Thyroid gland (tissue), 4 donors: ENCODE measurements around the gene MED17.

Experiments
- POLR2A ChIP-seq, 2 donors: fragments of 450-650 bp; IDR thresholded peaks; one replicate each; pipeline ENCODE4 v1.6.1; 2017; ENCODE audit warnings: antibody characterized with exemption in 2 of 2, mild to moderate bottlenecking in 2 of 2, moderate library complexity in 1 of 2
- TF ChIP-seq, protein P1 (sequence below), 6 experiments: fragments of 200-600 bp in 3 of 6; fragments of 450-650 bp in 3 of 6; sonication (generic) in 3 of 6; IDR thresholded peaks; one replicate each; pipeline ENCODE4 v1.5.1; 2016 to 2019; ENCODE audit warnings: antibody characterized with exemption in 6 of 6, mild to moderate bottlenecking in 2 of 6, inconsistent platforms in 1 of 6, moderate library complexity in 1 of 6

DNA sequence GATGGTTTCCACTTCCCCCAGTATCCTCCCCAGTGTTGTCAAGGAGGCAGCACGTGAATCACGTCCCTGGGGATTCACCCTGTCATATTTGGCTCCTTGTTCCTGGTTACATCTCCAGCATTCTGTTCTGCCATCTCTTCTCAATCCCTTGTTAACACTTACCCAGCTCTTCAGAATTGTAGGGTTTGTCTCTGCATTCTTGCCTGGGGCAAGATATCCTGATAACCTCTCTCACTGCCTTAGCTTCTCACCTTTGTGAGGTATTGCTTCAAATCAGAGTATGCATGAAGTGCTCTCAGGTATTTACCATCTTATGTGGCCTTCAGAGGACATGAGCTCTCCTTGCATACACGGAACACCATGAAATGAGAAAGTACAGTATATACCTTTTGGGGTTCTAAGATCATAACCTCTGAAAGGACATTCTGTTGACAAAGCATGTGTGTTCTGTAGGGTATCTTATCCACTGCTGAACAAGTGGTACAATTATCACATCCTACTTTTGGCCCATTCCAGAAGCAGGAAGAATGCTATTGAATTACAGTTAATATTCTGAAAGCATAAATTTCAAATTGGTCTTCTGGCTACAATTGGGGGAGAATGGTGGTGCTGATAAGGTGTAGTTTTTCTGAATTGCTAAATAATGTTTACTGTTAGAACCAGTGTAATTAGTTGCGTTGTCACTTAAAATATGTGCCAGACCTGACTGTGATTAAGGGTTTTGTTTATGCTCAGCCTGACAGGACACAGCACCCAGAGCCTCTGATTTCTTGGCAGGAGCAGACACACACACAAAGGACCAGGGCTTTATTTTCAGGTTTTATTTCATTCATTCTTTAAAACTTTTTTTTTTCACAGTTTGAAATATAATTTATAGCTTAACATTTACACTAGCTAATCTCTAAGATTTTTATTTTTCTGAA lies 33.6 kb downstream of the MED17 start:
- TF ChIP-seq, protein P1, sequence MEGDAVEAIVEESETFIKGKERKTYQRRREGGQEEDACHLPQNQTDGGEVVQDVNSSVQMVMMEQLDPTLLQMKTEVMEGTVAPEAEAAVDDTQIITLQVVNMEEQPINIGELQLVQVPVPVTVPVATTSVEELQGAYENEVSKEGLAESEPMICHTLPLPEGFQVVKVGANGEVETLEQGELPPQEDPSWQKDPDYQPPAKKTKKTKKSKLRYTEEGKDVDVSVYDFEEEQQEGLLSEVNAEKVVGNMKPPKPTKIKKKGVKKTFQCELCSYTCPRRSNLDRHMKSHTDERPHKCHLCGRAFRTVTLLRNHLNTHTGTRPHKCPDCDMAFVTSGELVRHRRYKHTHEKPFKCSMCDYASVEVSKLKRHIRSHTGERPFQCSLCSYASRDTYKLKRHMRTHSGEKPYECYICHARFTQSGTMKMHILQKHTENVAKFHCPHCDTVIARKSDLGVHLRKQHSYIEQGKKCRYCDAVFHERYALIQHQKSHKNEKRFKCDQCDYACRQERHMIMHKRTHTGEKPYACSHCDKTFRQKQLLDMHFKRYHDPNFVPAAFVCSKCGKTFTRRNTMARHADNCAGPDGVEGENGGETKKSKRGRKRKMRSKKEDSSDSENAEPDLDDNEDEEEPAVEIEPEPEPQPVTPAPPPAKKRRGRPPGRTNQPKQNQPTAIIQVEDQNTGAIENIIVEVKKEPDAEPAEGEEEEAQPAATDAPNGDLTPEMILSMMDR (IDR thresholded peaks at IDR 0.05): no peak
- TF ChIP-seq POLR2A (IDR thresholded peaks at IDR 0.05): no peak
